ENCODE measurements around the gene ASCC2. TPM values are rescaled to one million over a fixed set of nuclear protein-coding genes. Genes with fewer than 3 reads are reported as not detected.

ASCC2 gene
- total and polyA plus RNA-seq, 12 donors = 44.8 to 153 (median 74.7) TPM

DNA sequence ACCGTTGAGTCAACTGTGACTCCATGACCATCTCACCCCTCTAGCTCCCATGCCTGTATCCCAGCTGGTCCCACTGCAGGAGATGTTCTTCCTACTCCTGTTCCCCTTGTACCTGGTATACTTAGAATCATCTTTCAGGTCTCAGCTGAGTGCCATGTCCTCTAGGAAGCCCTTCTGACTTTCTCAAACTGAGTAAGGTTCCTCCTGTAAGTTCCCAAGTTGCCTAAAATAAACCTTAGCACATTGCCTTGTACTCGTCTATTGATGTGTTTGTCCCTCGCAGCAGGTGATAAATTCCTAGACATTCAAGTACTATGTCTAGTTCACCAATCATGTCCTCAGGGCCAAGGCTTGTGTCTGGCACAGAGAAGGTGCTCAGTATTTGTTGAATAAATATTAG lies 18.4 kb upstream of the ASCC2 start:
- TF ChIP-seq, protein P1, sequence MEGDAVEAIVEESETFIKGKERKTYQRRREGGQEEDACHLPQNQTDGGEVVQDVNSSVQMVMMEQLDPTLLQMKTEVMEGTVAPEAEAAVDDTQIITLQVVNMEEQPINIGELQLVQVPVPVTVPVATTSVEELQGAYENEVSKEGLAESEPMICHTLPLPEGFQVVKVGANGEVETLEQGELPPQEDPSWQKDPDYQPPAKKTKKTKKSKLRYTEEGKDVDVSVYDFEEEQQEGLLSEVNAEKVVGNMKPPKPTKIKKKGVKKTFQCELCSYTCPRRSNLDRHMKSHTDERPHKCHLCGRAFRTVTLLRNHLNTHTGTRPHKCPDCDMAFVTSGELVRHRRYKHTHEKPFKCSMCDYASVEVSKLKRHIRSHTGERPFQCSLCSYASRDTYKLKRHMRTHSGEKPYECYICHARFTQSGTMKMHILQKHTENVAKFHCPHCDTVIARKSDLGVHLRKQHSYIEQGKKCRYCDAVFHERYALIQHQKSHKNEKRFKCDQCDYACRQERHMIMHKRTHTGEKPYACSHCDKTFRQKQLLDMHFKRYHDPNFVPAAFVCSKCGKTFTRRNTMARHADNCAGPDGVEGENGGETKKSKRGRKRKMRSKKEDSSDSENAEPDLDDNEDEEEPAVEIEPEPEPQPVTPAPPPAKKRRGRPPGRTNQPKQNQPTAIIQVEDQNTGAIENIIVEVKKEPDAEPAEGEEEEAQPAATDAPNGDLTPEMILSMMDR (IDR thresholded peaks at IDR 0.05) = no peak
- no peak for TF ChIP-seq POLR2A (IDR thresholded peaks at IDR 0.05)
- Histone ChIP-seq H3K27ac (peak overlapping the region in 2 of 5 donors; percentile 31 to 52), H3K9me3 (replicated peaks in 1 of 3) (no peaks in the 10 kb centered on the region), H3K27me3 (no peaks in the 10 kb centered on the region), H3K4me3 (no peak overlapping the region), H3K36me3 (replicated peaks in 1 of 2) (no peaks in the 10 kb centered on the region), H3K4me1 (replicated peaks in 1 of 2) (peaks cover 9% of the 10 kb centered on the region in 2 donors)
- DNase-seq = no peak
- 71 to 82% (median 76%) methylated on average over 3 of the region's 3 CpGs for WGBS, 4 donors
- intact Hi-C loops (cut with DNase I) = no loop called here

DNA sequence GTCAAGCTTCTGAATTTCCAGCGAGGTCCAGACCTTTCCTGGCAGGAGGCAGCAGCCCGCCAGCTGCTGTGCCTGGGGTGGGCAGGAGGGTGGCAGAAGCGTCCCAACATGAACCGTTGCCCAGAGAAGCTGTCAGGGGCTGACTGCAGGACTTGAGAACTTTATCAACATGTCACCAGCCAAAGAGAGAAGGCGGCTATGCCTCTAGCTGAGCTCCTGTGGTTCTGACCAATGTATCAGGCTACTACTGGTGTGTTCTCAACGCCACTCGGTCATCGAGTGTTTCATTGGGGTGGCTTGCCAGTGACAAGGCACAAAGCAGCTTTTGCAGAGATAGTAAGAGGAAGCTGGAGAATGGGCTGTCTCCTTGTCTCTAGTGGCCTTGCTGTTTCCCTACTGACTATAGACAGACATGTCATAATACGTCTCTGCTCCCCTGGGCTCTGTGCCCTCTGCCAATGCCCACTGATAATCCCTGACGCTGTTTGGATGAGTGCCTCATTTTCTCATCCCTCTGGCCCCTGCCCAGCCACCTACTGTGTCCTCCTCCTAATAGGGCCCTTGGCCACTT lies 17.6 kb upstream of the ASCC2 start:
- TF ChIP-seq POLR2A (IDR thresholded peaks at IDR 0.05) = peak in 1 of 2 donors; percentile 26
- TF ChIP-seq, protein P1 (IDR thresholded peaks at IDR 0.05) = no peak
- intact Hi-C loops (cut with DNase I) = no loop called here
- DNase-seq = peak; percentile 70 to 86 (median 75)
- no peaks in the 10 kb centered on the region for H3K27me3 ChIP-seq
- no peaks in the 10 kb centered on the region for H3K9me3 ChIP-seq (replicated peaks in 1 of 3)
- H3K4me3 ChIP-seq = no peak overlapping the region
- peak overlapping the region in 3 of 5 donors; percentile 31 to 71 (median 52) for H3K27ac ChIP-seq
- WGBS, 4 donors = 38 to 60% (median 47%) methylated on average over 8 to 10 of the region's 10 CpGs
- H3K36me3 ChIP-seq (replicated peaks in 1 of 2) = no peaks in the 10 kb centered on the region
- H3K4me1 ChIP-seq (replicated peaks in 1 of 2) = peaks cover 9% of the 10 kb centered on the region in 2 donors

DNA sequence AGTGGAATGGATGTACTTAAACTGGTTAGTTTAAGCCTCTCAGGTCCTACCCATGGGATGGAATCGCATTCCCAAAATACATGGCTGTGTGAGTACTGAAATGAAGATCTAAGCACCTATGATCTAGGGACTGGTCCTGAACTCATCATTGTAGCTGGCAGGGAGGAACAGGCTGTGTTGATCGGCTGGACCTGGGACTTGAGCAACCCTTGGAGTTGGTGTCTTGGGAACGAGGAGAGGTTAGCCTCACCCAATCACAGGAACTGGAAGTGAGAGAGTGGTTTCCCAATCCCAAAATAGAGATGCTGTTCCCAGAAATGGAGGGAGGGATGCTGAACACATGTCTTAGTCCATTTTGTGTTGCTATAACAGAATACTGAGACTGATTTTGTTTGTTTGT lies 16.4 kb upstream of the ASCC2 start:
- no peak overlapping the region for H3K4me3 ChIP-seq
- DNase-seq = no peak
- H3K9me3 ChIP-seq (replicated peaks in 1 of 3) = no peaks in the 10 kb centered on the region
- no peaks in the 10 kb centered on the region for H3K27me3 ChIP-seq
- TF ChIP-seq, protein P1 (IDR thresholded peaks at IDR 0.05) = no peak
- TF ChIP-seq POLR2A (IDR thresholded peaks at IDR 0.05) = no peak
- WGBS, 4 donors = 50 to 95% (median 81%) methylated on average over 1 to 3 of the region's 3 CpGs
- intact Hi-C loops (cut with DNase I) = no loop called here
- H3K36me3 ChIP-seq (replicated peaks in 1 of 2) = no peaks in the 10 kb centered on the region
- no peak overlapping the region for H3K27ac ChIP-seq
- peaks cover 9% of the 10 kb centered on the region in 2 donors for H3K4me1 ChIP-seq (replicated peaks in 1 of 2)

DNA sequence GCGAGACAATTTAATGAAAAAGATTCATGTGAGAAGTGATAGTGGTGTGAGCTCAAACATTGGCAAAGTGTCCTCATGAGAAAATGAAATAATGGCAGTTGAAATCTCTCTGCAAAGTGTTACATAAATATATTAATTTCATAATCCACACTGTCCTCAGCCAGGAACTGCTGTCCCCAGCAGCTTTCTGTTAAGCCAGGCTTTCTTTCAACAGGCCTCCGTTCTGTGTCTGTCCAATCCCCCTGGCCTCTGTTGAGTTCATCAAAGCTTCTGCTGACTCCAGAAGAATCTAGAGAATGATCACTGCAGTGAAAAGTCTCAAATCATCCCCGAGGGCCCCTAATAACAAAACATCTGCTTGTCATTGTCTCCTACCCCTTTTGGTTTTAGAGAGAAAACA lies 10.0 kb upstream of the ASCC2 start:
- intact Hi-C loops (cut with DNase I) = no loop called here
- Histone ChIP-seq H3K4me1 (replicated peaks in 1 of 2) (peaks cover 0 to 3% of the 10 kb centered on the region in 2 donors), H3K9me3 (replicated peaks in 1 of 3) (no peaks in the 10 kb centered on the region), H3K27ac (peak overlapping the region in 1 of 5 donors; percentile 38), H3K4me3 (no peak overlapping the region), H3K36me3 (replicated peaks in 1 of 2) (no peaks in the 10 kb centered on the region), H3K27me3 (no peaks in the 10 kb centered on the region)
- DNase-seq = no peak
- TF ChIP-seq, protein P1 (IDR thresholded peaks at IDR 0.05) = no peak
- no peak for TF ChIP-seq POLR2A (IDR thresholded peaks at IDR 0.05)
- WGBS, 4 donors = 63 to 71% (median 68%) methylated on average over 3 of the region's 3 CpGs
